Endothelial cell of umbilical vein (primary cell): ENCODE results near the gene CFAP99. TPM values are rescaled to one million over a fixed set of nuclear protein-coding genes. Genes with fewer than 3 reads are reported as not detected.

Source experiments
- BruUV-seq: library from RNA; stranded (reverse); fragments of 400-500 nt; replicated peaks from 2 replicates; lab custom pipeline; 2021; lab: Mats Ljungman, UMichigan
- CTCF ChIA-PET: fragments of 300-600, 350-600 bp; sonication (Branson Sonifier 250); formaldehyde crosslinking; loops from one replicate; lab custom pipeline; 2021; ENCODE audit warnings: antibody characterized with exemption, inconsistent platforms; lab: Charles Lee
- POLR2A ChIA-PET: fragments of 300-600, 350-600 bp; sonication (Branson Sonifier 250); formaldehyde crosslinking; loops from one replicate; lab custom pipeline; 2021; ENCODE audit warnings: antibody characterized with exemption, inconsistent platforms; lab: Charles Lee
- DNase-seq: peaks from one replicate; pipeline ENCODE4 v3.0.0-alpha.2; 2011; ENCODE audit warnings: low read depth, low spot score
- FAIRE-seq: peaks from 2 replicates; lab custom pipeline; 2011; peaks lifted over from hg19 to GRCh38; lab: Jason Lieb, UNC
- H2AFZ ChIP-seq: 2 replicates; pipeline ENCODE4 v1.6.0; 2012; ENCODE audit warnings: low read depth, low read length, control low read depth, inconsistent platforms
- H3K27ac ChIP-seq: 2 replicates; pipeline ENCODE4 v1.5.1; 2011; ENCODE audit warnings: low read depth, mild to moderate bottlenecking, control low read depth, low read length, moderate library complexity; ENCODE audit not compliant: insufficient read depth
- H3K27me3 ChIP-seq, 2 experiments: 2 replicates each; pipeline versions ENCODE4 v1.6.0 to v1.6.1; 2011; ENCODE audit warnings: low read length in 2 of 2, mixed read lengths in 1 of 2; ENCODE audit not compliant: control insufficient read depth in 2 of 2, insufficient read depth in 2 of 2
- H3K36me3 ChIP-seq, 2 experiments: 2 replicates in 1 of 2; 3 replicates in 1 of 2; pipeline ENCODE4 v1.5.1; 2011; ENCODE audit warnings: low read length in 2 of 2, mild to moderate bottlenecking in 1 of 2, moderate library complexity in 1 of 2; ENCODE audit not compliant: control insufficient read depth in 2 of 2, insufficient read depth in 2 of 2; ENCODE audit errors: extremely low read depth in 1 of 2
- H3K4me1 ChIP-seq: 3 replicates; pipeline ENCODE4 v1.5.1; 2011; ENCODE audit warnings: mild to moderate bottlenecking, low read length; ENCODE audit not compliant: control insufficient read depth, insufficient read depth; ENCODE audit errors: extremely low read depth
- H3K4me2 ChIP-seq: 2 replicates; pipeline ENCODE4 v1.6.1; 2011; ENCODE audit warnings: low read length, control low read depth, mixed read lengths; ENCODE audit not compliant: insufficient read depth
- H3K4me3 ChIP-seq, 3 experiments: fragments of 200-600 bp in 1 of 3; sonication (generic), shearing (Covaris generic) in 1 of 3; replicated peaks in 1 of 3; 2 replicates each; pipeline ENCODE4 v1.5.1; 2011 to 2016; ENCODE audit warnings: control low read depth in 3 of 3, low read length in 3 of 3, mild to moderate bottlenecking in 2 of 3, inconsistent platforms in 1 of 3, low read depth in 1 of 3, moderate library complexity in 1 of 3; ENCODE audit not compliant: insufficient read depth in 1 of 3
- H3K79me2 ChIP-seq: 2 replicates; pipeline ENCODE4 v1.6.0; 2012; ENCODE audit warnings: low read length, inconsistent platforms; ENCODE audit not compliant: control insufficient read depth, insufficient read depth
- H3K9ac ChIP-seq: replicated peaks from 2 replicates; pipeline ENCODE3; 2011; ENCODE audit warnings: low read length, control low read depth; ENCODE audit not compliant: insufficient read depth; ENCODE audit errors: extremely low read depth
- H3K9me1 ChIP-seq: replicated peaks from 3 replicates; pipeline ENCODE4 v1.6.0; 2011; ENCODE audit warnings: mild to moderate bottlenecking, low read length; ENCODE audit not compliant: control insufficient read depth, insufficient read depth; ENCODE audit errors: extremely low read depth
- H3K9me3 ChIP-seq: replicated peaks from 2 replicates; pipeline ENCODE4 v1.5.1; 2012; ENCODE audit warnings: low read length, inconsistent platforms; ENCODE audit not compliant: control insufficient read depth, insufficient read depth
- H4K20me1 ChIP-seq: replicated peaks from 2 replicates; pipeline ENCODE3; 2011; ENCODE audit warnings: mild to moderate bottlenecking, low read length; ENCODE audit not compliant: control insufficient read depth, insufficient read depth; ENCODE audit errors: extremely low read depth
- EZH2 ChIP-seq: IDR thresholded peaks from 2 replicates; pipeline ENCODE4 v1.6.1; 2012; ENCODE audit warnings: borderline replicate concordance, low read depth, mild to moderate bottlenecking, moderate library complexity, low read length, inconsistent platforms; ENCODE audit not compliant: severe bottlenecking
- FOS ChIP-seq: IDR thresholded peaks from 2 replicates; pipeline ENCODE4 v1.6.1; 2011; ENCODE audit warnings: mild to moderate bottlenecking, low read length, moderate library complexity, borderline replicate concordance; ENCODE audit not compliant: insufficient read depth
- GATA2 ChIP-seq: IDR thresholded peaks from 2 replicates; pipeline ENCODE4 v1.7.0; 2011; ENCODE audit warnings: low read depth, mild to moderate bottlenecking, moderate library complexity, mixed read lengths, low read length; ENCODE audit not compliant: insufficient read length, insufficient read depth
- JUN ChIP-seq: IDR thresholded peaks from 2 replicates; pipeline ENCODE4 v1.6.1; 2011; ENCODE audit warnings: borderline replicate concordance, low read depth; ENCODE audit not compliant: insufficient read length, insufficient read depth
- MYC ChIP-seq: IDR thresholded peaks from one replicate; pipeline ENCODE4 v1.6.1; 2011; ENCODE audit warnings: mild to moderate bottlenecking, low read depth, low read length
- POLR2A ChIP-seq: IDR thresholded peaks from 2 replicates; pipeline ENCODE4 v1.6.1; 2012; ENCODE audit warnings: low read depth, mild to moderate bottlenecking, control low read depth, low read length
- POLR2AphosphoS5 ChIP-seq: IDR thresholded peaks from 2 replicates; pipeline ENCODE4 v1.6.1; 2012; ENCODE audit warnings: low read depth, mild to moderate bottlenecking, control low read depth, low read length, moderate library complexity; ENCODE audit not compliant: insufficient read depth
- dilution Hi-C: fragments of 300-500 bp; cut with MboI; formaldehyde crosslinking; loops from one replicate; pipeline ENCODE4 v1.15.0; 2019; ENCODE audit warnings: low sequenced_read_pairs; ENCODE audit not compliant: extremely low pct_ligation_motif_present
- intact Hi-C: fragments of 100-400 bp; cut with micrococcal nuclease; formaldehyde crosslinking; loops from one replicate; pipeline ENCODE4 v1.10.0; 2022
- polyA plus RNA-seq, 4 experiments: library from polyadenylated mRNA; depleted of rRNA in 3 of 4; stranded (reverse) in 3 of 4; unstranded in 1 of 4; fragments of >200 nt; gene quantifications; 2 replicates each; pipeline versions ENCODE4 v1.2.1 to v1.2.3, GENCODE V29; 2011 to 2012; ENCODE audit warnings: missing spikeins in 1 of 4
- total RNA-seq: library from RNA; stranded (reverse); gene quantifications from 2 replicates; pipeline ENCODE4 v1.2.3, GENCODE V29; 2021
- TF ChIP-seq, protein P1 (sequence below): IDR thresholded peaks from 2 replicates; pipeline ENCODE4 v1.6.1; 2011; ENCODE audit not compliant: insufficient read depth, insufficient read length
- TF ChIP-seq, protein P2 (sequence below), 2 donors: IDR thresholded peaks; 1 replicate in 1 of 2; 2 replicates in 1 of 2; pipeline ENCODE4 v1.5.1; 2011; ENCODE audit warnings: low read length in 2 of 2, mild to moderate bottlenecking in 2 of 2, moderate library complexity in 2 of 2, control low read depth in 1 of 2, inconsistent platforms in 1 of 2, low read depth in 1 of 2; ENCODE audit not compliant: insufficient read depth in 1 of 2; ENCODE audit errors: extremely low read depth in 1 of 2

The CFAP99 gene
- total and polyA plus RNA-seq, 2 donors (not counting 3 experiments of a cell fraction or from before 2014, with no cell fraction given), result 0.03 TPM; not detected in 1

DNA sequence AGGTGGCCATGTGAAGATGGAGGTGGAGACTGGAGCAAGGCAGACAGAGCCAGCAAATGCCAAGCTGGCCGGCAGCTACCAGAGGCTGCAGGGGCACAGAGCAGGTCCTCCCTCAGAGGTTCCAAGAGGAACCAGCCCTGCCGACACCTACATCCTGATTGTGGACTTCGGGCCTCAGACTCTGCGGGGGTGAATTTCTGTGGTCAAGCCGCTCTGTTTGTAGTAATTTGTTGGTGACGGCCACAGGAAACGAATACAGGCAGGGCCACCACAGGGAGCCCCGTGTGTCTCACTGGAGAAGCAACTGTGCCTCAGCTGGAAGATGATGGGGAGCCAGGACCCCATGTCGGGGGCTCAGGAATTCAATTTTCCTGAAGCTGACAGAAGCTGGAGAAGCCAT is 28.6 kb upstream of the CFAP99 start:
- Histone ChIP-seq H3K79me2 (peaks cover 2% of the 10 kb centered on the region), H3K4me1 (no peaks in the 10 kb centered on the region), H3K9me1 (no peaks in the 10 kb centered on the region), H3K27me3 (no peaks in the 10 kb centered on the region), H2AFZ (no peak overlapping the region), H3K4me3 (no peak overlapping the region), H3K27ac (no peak overlapping the region), H3K9me3 (no peaks in the 10 kb centered on the region), H3K4me2 (no peak overlapping the region), H3K9ac (no peak overlapping the region), H3K36me3 (no peaks in the 10 kb centered on the region), H4K20me1 (no peaks in the 10 kb centered on the region)
- CTCF ChIA-PET, result no interaction called here
- intact Hi-C loops, result no loop called here
- FAIRE-seq (no peak), DNase-seq (no peak)
- TF ChIP-seq POLR2A (no peak), EZH2 (no peak), GATA2 (no peak), FOS (no peak), POLR2AphosphoS5 (no peak), MYC (no peak), JUN (no peak)
- TF ChIP-seq, protein P1, sequence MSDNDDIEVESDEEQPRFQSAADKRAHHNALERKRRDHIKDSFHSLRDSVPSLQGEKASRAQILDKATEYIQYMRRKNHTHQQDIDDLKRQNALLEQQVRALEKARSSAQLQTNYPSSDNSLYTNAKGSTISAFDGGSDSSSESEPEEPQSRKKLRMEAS, result no peak
- TF ChIP-seq, protein P2, sequence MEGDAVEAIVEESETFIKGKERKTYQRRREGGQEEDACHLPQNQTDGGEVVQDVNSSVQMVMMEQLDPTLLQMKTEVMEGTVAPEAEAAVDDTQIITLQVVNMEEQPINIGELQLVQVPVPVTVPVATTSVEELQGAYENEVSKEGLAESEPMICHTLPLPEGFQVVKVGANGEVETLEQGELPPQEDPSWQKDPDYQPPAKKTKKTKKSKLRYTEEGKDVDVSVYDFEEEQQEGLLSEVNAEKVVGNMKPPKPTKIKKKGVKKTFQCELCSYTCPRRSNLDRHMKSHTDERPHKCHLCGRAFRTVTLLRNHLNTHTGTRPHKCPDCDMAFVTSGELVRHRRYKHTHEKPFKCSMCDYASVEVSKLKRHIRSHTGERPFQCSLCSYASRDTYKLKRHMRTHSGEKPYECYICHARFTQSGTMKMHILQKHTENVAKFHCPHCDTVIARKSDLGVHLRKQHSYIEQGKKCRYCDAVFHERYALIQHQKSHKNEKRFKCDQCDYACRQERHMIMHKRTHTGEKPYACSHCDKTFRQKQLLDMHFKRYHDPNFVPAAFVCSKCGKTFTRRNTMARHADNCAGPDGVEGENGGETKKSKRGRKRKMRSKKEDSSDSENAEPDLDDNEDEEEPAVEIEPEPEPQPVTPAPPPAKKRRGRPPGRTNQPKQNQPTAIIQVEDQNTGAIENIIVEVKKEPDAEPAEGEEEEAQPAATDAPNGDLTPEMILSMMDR (IDR thresholded peaks at IDR 0.05; ENCODE audit: extremely low read depth in 1 of 2, insufficient read depth in 1 of 2, low read depth in 1 of 2, low read length in 2 of 2), result no peak
- POLR2A ChIA-PET, result no interaction called here
- dilution Hi-C loops, result no loop called here
- BruUV-seq, result no TSS peak
